H1 (cell line): Measurements from ENCODE around the gene PRAME. TPM values are rescaled to one million over a fixed set of nuclear protein-coding genes. Genes with fewer than 3 reads are reported as not detected.

Source experiments
- CTCF ChIA-PET: fragments of 300-600 bp; sonication (Branson Sonifier 250); formaldehyde crosslinking; loops from one replicate; lab custom pipeline; 2021; ENCODE audit not compliant: partially characterized antibody; lab: Charles Lee
- POLR2A ChIA-PET: fragments of 300-600 bp; sonication (Branson Sonifier 250); formaldehyde crosslinking; loops from one replicate; lab custom pipeline; 2021; ENCODE audit warnings: inconsistent platforms; ENCODE audit not compliant: partially characterized antibody; lab: Charles Lee
- DNase-seq, 2 experiments: peaks; one replicate each; pipeline versions ENCODE4 v3.0.0 to v3.0.0-alpha.2; 2010 to 2022; ENCODE audit warnings: low spot score in 2 of 2, low read depth in 1 of 2, mixed read lengths in 1 of 2
- FAIRE-seq: peaks from 2 replicates; lab custom pipeline; 2011; peaks lifted over from hg19 to GRCh38; lab: Jason Lieb, UNC
- H2AFZ ChIP-seq: 2 replicates; pipeline ENCODE4 v1.8.1; 2012; ENCODE audit warnings: low read length, inconsistent platforms
- H2AK5ac ChIP-seq: 2 replicates; pipeline ENCODE4 v1.6.1; 2013; ENCODE audit warnings: low read depth, low read length
- H2BK120ac ChIP-seq: replicated peaks from 2 replicates; pipeline ENCODE3; 2013; ENCODE audit warnings: low read depth, low read length, inconsistent platforms
- H2BK12ac ChIP-seq: 2 replicates; pipeline ENCODE4 v1.6.1; 2013; ENCODE audit warnings: low read depth, low read length
- H2BK15ac ChIP-seq: 2 replicates; pipeline ENCODE4 v1.6.1; 2013; ENCODE audit warnings: low read length
- H2BK20ac ChIP-seq: 2 replicates; pipeline ENCODE4 v1.6.1; 2013; ENCODE audit warnings: low read length
- H2BK5ac ChIP-seq: 2 replicates; pipeline ENCODE4 v1.6.1; 2013; ENCODE audit warnings: low read depth, low read length
- H3K14ac ChIP-seq: 2 replicates; pipeline ENCODE4 v1.6.1; 2013; ENCODE audit warnings: inconsistent platforms; ENCODE audit not compliant: insufficient read length
- H3K18ac ChIP-seq: 2 replicates; pipeline ENCODE4 v1.6.1; 2013; ENCODE audit warnings: low read length; ENCODE audit errors: extremely low read depth
- H3K23ac ChIP-seq: 2 replicates; pipeline ENCODE4 v1.6.1; 2013; ENCODE audit warnings: inconsistent platforms; ENCODE audit not compliant: insufficient read length
- H3K23me2 ChIP-seq: 2 replicates; pipeline ENCODE4 v1.6.1; 2013; ENCODE audit warnings: low read depth, low read length
- H3K27ac ChIP-seq: 2 replicates; pipeline ENCODE4 v1.6.1; 2011; ENCODE audit warnings: low read depth, low read length, inconsistent platforms
- H3K27me3 ChIP-seq, 4 experiments: replicated peaks in 1 of 4; 1 replicate in 1 of 4; 2 replicates in 3 of 4; pipeline versions ENCODE4 v1.6.1 to v1.8.1; 2011 to 2013; ENCODE audit warnings: low read length in 3 of 4, mild to moderate bottlenecking in 3 of 4, inconsistent platforms in 2 of 4, mixed read lengths in 2 of 4, moderate library complexity in 1 of 4; ENCODE audit not compliant: control insufficient read depth in 3 of 4, insufficient read depth in 3 of 4; ENCODE audit errors: extremely low read depth in 1 of 4
- H3K36me3 ChIP-seq, 4 experiments: 2 replicates each; pipeline versions ENCODE4 v1.6.1 to v1.8.1; 2011 to 2013; ENCODE audit warnings: mild to moderate bottlenecking in 4 of 4, low read length in 3 of 4, moderate library complexity in 2 of 4, control low read depth in 1 of 4, inconsistent platforms in 1 of 4; ENCODE audit not compliant: insufficient read depth in 4 of 4, control insufficient read depth in 2 of 4
- H3K4ac ChIP-seq: replicated peaks from 2 replicates; pipeline ENCODE3; 2013; ENCODE audit warnings: low read length, low read depth, mixed read lengths, inconsistent platforms; ENCODE audit not compliant: insufficient read length
- H3K4me1 ChIP-seq, 4 experiments: replicated peaks in 1 of 4; 1 replicate in 1 of 4; 2 replicates in 3 of 4; pipeline versions ENCODE4 v1.6.1 to v1.8.1; 2011 to 2013; ENCODE audit warnings: low read length in 3 of 4, inconsistent platforms in 2 of 4, mixed read lengths in 1 of 4; ENCODE audit not compliant: insufficient read depth in 4 of 4, control insufficient read depth in 3 of 4
- H3K4me2 ChIP-seq, 2 experiments: 2 replicates each; pipeline versions ENCODE4 v1.6.1 to v1.8.1; 2011 to 2013; ENCODE audit warnings: low read depth in 2 of 2, low read length in 2 of 2, control low read depth in 1 of 2, inconsistent platforms in 1 of 2, mild to moderate bottlenecking in 1 of 2; ENCODE audit not compliant: insufficient read depth in 1 of 2
- H3K4me3 ChIP-seq, 4 experiments: fragments of 200-600, 300-600 bp in 1 of 4; sonication (generic), shearing (Covaris generic), sonication (Bioruptor Twin) in 1 of 4; 2 replicates each; pipeline versions ENCODE4 v1.5.1 to v1.8.1; 2011 to 2016; ENCODE audit warnings: low read length in 4 of 4, low read depth in 3 of 4, control low read depth in 2 of 4, inconsistent platforms in 2 of 4, mild to moderate bottlenecking in 2 of 4, mixed read lengths in 1 of 4, moderate library complexity in 1 of 4; ENCODE audit not compliant: insufficient read depth in 2 of 4; ENCODE audit errors: extremely low read depth in 1 of 4
- H3K56ac ChIP-seq: replicated peaks from 2 replicates; pipeline ENCODE3; 2013; ENCODE audit warnings: low read depth, mild to moderate bottlenecking, mixed read lengths, low read length, inconsistent platforms; ENCODE audit not compliant: insufficient read length
- H3K79me1 ChIP-seq: 2 replicates; pipeline ENCODE4 v1.6.1; 2013; ENCODE audit warnings: low read depth, low read length, control low read depth
- H3K79me2 ChIP-seq, 2 experiments: 2 replicates each; pipeline versions ENCODE4 v1.6.1 to v1.8.1; 2012 to 2013; ENCODE audit warnings: low read length in 2 of 2, mild to moderate bottlenecking in 2 of 2, inconsistent platforms in 1 of 2; ENCODE audit not compliant: insufficient read depth in 2 of 2, control insufficient read depth in 1 of 2
- H3K9ac ChIP-seq, 4 experiments: replicated peaks in 1 of 4; 1 replicate in 1 of 4; 2 replicates in 3 of 4; pipeline versions ENCODE4 v1.6.1 to v1.8.1; 2011 to 2013; ENCODE audit warnings: low read depth in 3 of 4, low read length in 3 of 4, control low read depth in 2 of 4, mild to moderate bottlenecking in 2 of 4, moderate library complexity in 2 of 4, inconsistent platforms in 1 of 4; ENCODE audit errors: extremely low read depth in 1 of 4
- H3K9me3 ChIP-seq, 2 experiments: 2 replicates each; pipeline versions ENCODE4 v1.6.1 to v1.8.1; 2012 to 2013; ENCODE audit warnings: mild to moderate bottlenecking in 2 of 2, moderate library complexity in 2 of 2, control low read depth in 1 of 2, inconsistent platforms in 1 of 2, low read depth in 1 of 2, low read length in 1 of 2, mixed read lengths in 1 of 2; ENCODE audit not compliant: insufficient read depth in 2 of 2
- H4K20me1 ChIP-seq, 2 experiments: replicated peaks in 1 of 2; 2 replicates each; pipeline versions ENCODE3 to v1.8.1; 2011 to 2013; ENCODE audit warnings: inconsistent platforms in 2 of 2, low read length in 2 of 2, mild to moderate bottlenecking in 1 of 2; ENCODE audit not compliant: insufficient read depth in 2 of 2, control insufficient read depth in 1 of 2
- H4K5ac ChIP-seq: 2 replicates; pipeline ENCODE4 v1.6.1; 2013; ENCODE audit warnings: low read length, low read depth, mixed read lengths, inconsistent platforms; ENCODE audit not compliant: insufficient read length
- H4K8ac ChIP-seq: 2 replicates; pipeline ENCODE4 v1.8.0; 2013; ENCODE audit warnings: mild to moderate bottlenecking, moderate library complexity, low read length, inconsistent platforms; ENCODE audit not compliant: insufficient read depth; ENCODE audit errors: extremely low read depth
- H4K91ac ChIP-seq: replicated peaks from 2 replicates; pipeline ENCODE3; 2013; ENCODE audit warnings: low read length, mixed read lengths, inconsistent platforms; ENCODE audit not compliant: insufficient read length
- GTF2F1 ChIP-seq: IDR thresholded peaks from 2 replicates; pipeline ENCODE4 v1.6.1; 2012; ENCODE audit warnings: low read depth, low read length, improper control_type of control experiment, borderline replicate concordance
- POLR2A ChIP-seq, 2 experiments: IDR thresholded peaks; 1 replicate in 1 of 2; 2 replicates in 1 of 2; pipeline ENCODE4 v1.6.1; 2011; ENCODE audit warnings: low read depth in 2 of 2, low read length in 2 of 2, mild to moderate bottlenecking in 2 of 2; ENCODE audit errors: control extremely low read depth in 1 of 2
- TAF1 ChIP-seq: IDR thresholded peaks from 2 replicates; pipeline ENCODE4 v1.6.1; 2011; ENCODE audit warnings: mild to moderate bottlenecking, low read depth, low read length
- TAF7 ChIP-seq: optimal IDR thresholded peaks from 2 replicates; pipeline ENCODE3; 2011; ENCODE audit warnings: low read depth, mild to moderate bottlenecking, inconsistent platforms, low read length, moderate library complexity, borderline replicate concordance
- WGBS, 2 experiments: shearing (Covaris generic) in 1 of 2; methylation state at CpG; one replicate each; pipeline versions ENCODE4 v1.1.6 to v1.1.7; 2013 to 2015; ENCODE audit warnings: low lambda C conversion rate in 2 of 2, mixed read lengths in 2 of 2, inconsistent platforms in 1 of 2, low coverage in 1 of 2, missing lambda C conversion rate in 1 of 2; ENCODE audit not compliant: insufficient replicate concordance in 2 of 2, insufficient coverage in 1 of 2, insufficient read length in 1 of 2; ENCODE audit errors: extremely low coverage in 1 of 2, missing lambda C conversion rate in 1 of 2; 5-methylcytosine and 5-hydroxymethylcytosine counted together
- polyA plus RNA-seq, 7 experiments: library from polyadenylated mRNA; depleted of rRNA in 3 of 7; stranded (reverse) in 5 of 7; unstranded in 2 of 7; fragments of >200 nt in 5 of 7; fragments of 200-250 nt in 2 of 7; gene quantifications; 1 replicate in 5 of 7; 2 replicates in 1 of 7; 4 replicates in 1 of 7; pipeline versions ENCODE4 v1.2.1 to v1.2.3, GENCODE V29; 2011 to 2013; ENCODE audit warnings: missing spikeins in 2 of 7, mixed read lengths in 2 of 7
- total RNA-seq: library from RNA; stranded (reverse); fragmentation: NEBNext Ultra II Directional; extraction: Animal tissue kit (Norgen Biotek cat#: 25700); gene quantifications from 2 replicates; pipeline ENCODE4 v1.2.1, GENCODE V29; 2021
- TF ChIP-seq, protein P1 (sequence below): IDR thresholded peaks from 2 replicates; pipeline ENCODE4 v1.6.1; 2011; ENCODE audit warnings: low read length, improper control_type of control experiment

PRAME gene
- total and polyA plus RNA-seq, 2 of the 8 experiments (the other 6 are each of a cell fraction or from before 2014, with no cell fraction given) = 0.15 to 1.1 TPM

DNA sequence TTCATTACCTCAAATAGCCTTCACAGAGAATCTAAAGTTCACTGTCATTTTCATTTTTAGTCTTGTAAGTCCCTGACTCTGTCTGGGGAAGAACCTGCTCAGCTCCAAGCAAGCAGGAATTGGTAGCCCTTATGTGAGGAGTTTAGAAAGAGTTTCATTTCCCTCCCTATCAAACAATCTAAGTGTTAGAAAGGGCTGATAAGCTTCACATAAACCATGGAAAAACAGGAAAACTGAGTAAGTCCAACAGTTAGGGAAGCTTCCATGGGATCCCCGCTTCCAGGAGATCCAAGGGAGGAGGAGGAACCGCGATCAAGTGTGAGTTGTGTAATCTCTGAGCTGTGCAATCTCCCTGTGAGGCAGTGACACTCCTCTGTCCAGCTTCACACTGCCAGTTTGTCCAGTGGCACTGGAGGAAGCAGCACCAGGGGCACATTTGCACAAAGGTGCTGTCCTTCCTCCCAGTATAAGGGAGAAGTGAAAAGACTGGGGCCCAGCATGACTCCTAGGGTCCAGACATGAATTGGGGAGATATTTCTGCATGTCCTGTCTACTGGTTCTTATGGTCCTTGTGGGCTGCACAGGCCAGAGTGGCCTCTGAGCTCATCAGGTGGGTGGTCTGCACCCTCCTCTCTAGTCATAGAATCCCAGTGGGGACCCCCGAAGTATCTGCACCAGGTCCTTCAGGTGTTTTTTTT lies 4.3 kb downstream of the PRAME start:
- Histone ChIP-seq H3K36me3 (no peaks in the 10 kb centered on the region), H3K27ac (no peak overlapping the region), H3K18ac (no peak overlapping the region), H3K56ac (no peak overlapping the region), H2BK5ac (no peak overlapping the region), H3K79me1 (no peaks in the 10 kb centered on the region), H3K79me2 (no peaks in the 10 kb centered on the region), H3K4me3 (no peak overlapping the region), H3K23me2 (no peaks in the 10 kb centered on the region), H4K8ac (no peak overlapping the region), H4K91ac (no peak overlapping the region), H3K14ac (no peak overlapping the region), H2BK120ac (no peak overlapping the region), H3K9me3 (peaks cover 20 to 49% of the 10 kb centered on the region in 2 experiments), H2AFZ (no peak overlapping the region), H2AK5ac (no peak overlapping the region), H3K27me3 (peaks cover 12 to 40% (median 22%) of the 10 kb centered on the region in 4 experiments; a peak in 6 of 7 replicates), H3K9ac (no peak overlapping the region), H3K4me2 (no peak overlapping the region), H4K5ac (no peak overlapping the region), H2BK20ac (no peak overlapping the region), H3K4ac (no peak overlapping the region), H3K4me1 (no peaks in the 10 kb centered on the region), H2BK12ac (no peak overlapping the region), H2BK15ac (no peak overlapping the region), H3K23ac (no peak overlapping the region), H4K20me1 (no peaks in the 10 kb centered on the region)
- CTCF ChIA-PET = interaction anchor here (0.6 kb wide), 1 partner anchor 59 kb away, joined by 3 read pairs; no protein-coding TSS in a partner anchor
- POLR2A ChIA-PET = no interaction called here
- DNase-seq (no peak), FAIRE-seq (no peak)
- TF ChIP-seq TAF7 (no peak), GTF2F1 (no peak), POLR2A (IDR thresholded peaks at IDR 0.05; ENCODE audit: control extremely low read depth in 1 of 2, low read depth in 2 of 2, low read length in 2 of 2) (no peak), TAF1 (no peak)
- TF ChIP-seq, protein P1, sequence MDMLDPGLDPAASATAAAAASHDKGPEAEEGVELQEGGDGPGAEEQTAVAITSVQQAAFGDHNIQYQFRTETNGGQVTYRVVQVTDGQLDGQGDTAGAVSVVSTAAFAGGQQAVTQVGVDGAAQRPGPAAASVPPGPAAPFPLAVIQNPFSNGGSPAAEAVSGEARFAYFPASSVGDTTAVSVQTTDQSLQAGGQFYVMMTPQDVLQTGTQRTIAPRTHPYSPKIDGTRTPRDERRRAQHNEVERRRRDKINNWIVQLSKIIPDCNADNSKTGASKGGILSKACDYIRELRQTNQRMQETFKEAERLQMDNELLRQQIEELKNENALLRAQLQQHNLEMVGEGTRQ = no peak
- 73% methylated on average over 4 of the region's 4 CpGs; no CpG with 5 or more reads in 1 of the 2 experiments for WGBS, 2 experiments
